Measurements from ENCODE around the gene ZNF516. TPM values are rescaled to one million over a fixed set of nuclear protein-coding genes. Genes with fewer than 3 reads are reported as not detected.
A peak's percentile ranks its signal among the peaks of the same experiment; 100 is the strongest.

Gene ZNF516
- total and polyA plus RNA-seq, 2 of the 13 experiments (the other 11 are each of a cell fraction or from before 2014, with no cell fraction given) = 16.6 to 18.7 TPM

DNA sequence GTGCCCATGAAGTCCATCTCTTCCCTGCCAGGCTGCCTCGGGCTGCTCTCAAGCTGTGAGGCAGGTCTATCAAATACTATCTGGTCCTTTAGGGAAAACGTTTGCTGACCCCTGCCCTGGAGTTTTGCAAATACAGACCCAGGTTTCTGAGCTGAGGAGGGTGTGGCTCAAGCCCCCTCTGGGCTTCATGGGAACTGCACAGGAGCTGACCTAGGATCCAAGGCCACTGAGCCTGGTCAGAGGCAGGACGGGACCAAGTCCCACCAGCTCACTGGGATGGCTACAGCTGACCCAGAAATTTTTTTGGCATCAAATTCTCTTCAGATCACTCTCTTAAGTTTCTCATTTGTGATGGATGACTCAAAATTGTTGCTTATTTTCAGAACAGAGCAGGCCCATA is 14.1 kb downstream of the ZNF516 start:
- CTCF ChIA-PET (ENCODE audit: low intra/inter-chr PET ratio, low total read pairs) = no interaction called here
- TF ChIP-seq, protein P1, sequence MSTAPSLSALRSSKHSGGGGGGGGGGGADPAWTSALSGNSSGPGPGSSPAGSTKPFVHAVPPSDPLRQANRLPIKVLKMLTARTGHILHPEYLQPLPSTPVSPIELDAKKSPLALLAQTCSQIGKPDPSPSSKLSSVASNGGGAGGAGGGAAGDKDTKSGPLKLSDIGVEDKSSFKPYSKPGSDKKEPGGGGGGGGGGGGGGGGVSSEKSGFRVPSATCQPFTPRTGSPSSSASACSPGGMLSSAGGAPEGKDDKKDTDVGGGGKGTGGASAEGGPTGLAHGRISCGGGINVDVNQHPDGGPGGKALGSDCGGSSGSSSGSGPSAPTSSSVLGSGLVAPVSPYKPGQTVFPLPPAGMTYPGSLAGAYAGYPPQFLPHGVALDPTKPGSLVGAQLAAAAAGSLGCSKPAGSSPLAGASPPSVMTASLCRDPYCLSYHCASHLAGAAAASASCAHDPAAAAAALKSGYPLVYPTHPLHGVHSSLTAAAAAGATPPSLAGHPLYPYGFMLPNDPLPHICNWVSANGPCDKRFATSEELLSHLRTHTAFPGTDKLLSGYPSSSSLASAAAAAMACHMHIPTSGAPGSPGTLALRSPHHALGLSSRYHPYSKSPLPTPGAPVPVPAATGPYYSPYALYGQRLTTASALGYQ (CRISPR knock-in tag; IDR thresholded peaks at IDR 0.05) = no peak
- TF ChIP-seq KMT2A (CRISPR knock-in tag; IDR thresholded peaks at IDR 0.05) (no peak), ZNF720 (CRISPR knock-in tag; IDR thresholded peaks at IDR 0.05) (no peak), HHEX (CRISPR knock-in tag; IDR thresholded peaks at IDR 0.05) (no peak), RAD21 (CRISPR knock-in tag; IDR thresholded peaks at IDR 0.05) (no peak), KDM2A (CRISPR knock-in tag; IDR thresholded peaks at IDR 0.05; ENCODE audit: borderline replicate concordance, low read depth) (no peak), SIN3A (IDR thresholded peaks at IDR 0.05; ENCODE audit: borderline replicate concordance, low read depth, low read length) (no peak), NR1H2 (CRISPR knock-in tag; IDR thresholded peaks at IDR 0.05; ENCODE audit: borderline replicate concordance, low read depth) (no peak)
- TF ChIP-seq, protein P2, sequence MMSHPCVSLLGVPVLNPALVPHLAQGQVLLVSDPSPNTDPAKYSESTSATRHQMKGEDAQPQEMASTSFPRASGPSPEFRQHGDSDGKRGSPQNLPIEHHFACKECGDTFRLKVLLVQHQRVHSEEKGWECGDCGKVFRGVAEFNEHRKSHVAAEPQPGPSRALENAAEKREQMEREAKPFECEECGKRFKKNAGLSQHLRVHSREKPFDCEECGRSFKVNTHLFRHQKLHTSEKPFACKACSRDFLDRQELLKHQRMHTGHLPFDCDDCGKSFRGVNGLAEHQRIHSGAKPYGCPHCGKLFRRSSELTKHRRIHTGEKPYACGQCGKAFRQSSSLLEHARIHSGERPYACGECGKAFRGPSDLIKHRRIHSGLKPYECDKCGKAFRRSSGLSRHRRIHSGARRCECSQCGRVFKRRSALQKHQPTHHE (CRISPR knock-in tag; IDR thresholded peaks at IDR 0.05; ENCODE audit: borderline replicate concordance) = no peak
- TF ChIP-seq, protein P3, sequence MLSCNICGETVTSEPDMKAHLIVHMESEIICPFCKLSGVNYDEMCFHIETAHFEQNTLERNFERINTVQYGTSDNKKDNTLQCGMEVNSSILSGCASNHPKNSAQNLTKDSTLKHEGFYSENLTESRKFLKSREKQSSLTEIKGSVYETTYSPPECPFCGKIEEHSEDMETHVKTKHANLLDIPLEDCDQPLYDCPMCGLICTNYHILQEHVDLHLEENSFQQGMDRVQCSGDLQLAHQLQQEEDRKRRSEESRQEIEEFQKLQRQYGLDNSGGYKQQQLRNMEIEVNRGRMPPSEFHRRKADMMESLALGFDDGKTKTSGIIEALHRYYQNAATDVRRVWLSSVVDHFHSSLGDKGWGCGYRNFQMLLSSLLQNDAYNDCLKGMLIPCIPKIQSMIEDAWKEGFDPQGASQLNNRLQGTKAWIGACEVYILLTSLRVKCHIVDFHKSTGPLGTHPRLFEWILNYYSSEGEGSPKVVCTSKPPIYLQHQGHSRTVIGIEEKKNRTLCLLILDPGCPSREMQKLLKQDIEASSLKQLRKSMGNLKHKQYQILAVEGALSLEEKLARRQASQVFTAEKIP (CRISPR knock-in tag; IDR thresholded peaks at IDR 0.05; ENCODE audit: borderline replicate concordance) = no peak
- TF ChIP-seq, protein P4, sequence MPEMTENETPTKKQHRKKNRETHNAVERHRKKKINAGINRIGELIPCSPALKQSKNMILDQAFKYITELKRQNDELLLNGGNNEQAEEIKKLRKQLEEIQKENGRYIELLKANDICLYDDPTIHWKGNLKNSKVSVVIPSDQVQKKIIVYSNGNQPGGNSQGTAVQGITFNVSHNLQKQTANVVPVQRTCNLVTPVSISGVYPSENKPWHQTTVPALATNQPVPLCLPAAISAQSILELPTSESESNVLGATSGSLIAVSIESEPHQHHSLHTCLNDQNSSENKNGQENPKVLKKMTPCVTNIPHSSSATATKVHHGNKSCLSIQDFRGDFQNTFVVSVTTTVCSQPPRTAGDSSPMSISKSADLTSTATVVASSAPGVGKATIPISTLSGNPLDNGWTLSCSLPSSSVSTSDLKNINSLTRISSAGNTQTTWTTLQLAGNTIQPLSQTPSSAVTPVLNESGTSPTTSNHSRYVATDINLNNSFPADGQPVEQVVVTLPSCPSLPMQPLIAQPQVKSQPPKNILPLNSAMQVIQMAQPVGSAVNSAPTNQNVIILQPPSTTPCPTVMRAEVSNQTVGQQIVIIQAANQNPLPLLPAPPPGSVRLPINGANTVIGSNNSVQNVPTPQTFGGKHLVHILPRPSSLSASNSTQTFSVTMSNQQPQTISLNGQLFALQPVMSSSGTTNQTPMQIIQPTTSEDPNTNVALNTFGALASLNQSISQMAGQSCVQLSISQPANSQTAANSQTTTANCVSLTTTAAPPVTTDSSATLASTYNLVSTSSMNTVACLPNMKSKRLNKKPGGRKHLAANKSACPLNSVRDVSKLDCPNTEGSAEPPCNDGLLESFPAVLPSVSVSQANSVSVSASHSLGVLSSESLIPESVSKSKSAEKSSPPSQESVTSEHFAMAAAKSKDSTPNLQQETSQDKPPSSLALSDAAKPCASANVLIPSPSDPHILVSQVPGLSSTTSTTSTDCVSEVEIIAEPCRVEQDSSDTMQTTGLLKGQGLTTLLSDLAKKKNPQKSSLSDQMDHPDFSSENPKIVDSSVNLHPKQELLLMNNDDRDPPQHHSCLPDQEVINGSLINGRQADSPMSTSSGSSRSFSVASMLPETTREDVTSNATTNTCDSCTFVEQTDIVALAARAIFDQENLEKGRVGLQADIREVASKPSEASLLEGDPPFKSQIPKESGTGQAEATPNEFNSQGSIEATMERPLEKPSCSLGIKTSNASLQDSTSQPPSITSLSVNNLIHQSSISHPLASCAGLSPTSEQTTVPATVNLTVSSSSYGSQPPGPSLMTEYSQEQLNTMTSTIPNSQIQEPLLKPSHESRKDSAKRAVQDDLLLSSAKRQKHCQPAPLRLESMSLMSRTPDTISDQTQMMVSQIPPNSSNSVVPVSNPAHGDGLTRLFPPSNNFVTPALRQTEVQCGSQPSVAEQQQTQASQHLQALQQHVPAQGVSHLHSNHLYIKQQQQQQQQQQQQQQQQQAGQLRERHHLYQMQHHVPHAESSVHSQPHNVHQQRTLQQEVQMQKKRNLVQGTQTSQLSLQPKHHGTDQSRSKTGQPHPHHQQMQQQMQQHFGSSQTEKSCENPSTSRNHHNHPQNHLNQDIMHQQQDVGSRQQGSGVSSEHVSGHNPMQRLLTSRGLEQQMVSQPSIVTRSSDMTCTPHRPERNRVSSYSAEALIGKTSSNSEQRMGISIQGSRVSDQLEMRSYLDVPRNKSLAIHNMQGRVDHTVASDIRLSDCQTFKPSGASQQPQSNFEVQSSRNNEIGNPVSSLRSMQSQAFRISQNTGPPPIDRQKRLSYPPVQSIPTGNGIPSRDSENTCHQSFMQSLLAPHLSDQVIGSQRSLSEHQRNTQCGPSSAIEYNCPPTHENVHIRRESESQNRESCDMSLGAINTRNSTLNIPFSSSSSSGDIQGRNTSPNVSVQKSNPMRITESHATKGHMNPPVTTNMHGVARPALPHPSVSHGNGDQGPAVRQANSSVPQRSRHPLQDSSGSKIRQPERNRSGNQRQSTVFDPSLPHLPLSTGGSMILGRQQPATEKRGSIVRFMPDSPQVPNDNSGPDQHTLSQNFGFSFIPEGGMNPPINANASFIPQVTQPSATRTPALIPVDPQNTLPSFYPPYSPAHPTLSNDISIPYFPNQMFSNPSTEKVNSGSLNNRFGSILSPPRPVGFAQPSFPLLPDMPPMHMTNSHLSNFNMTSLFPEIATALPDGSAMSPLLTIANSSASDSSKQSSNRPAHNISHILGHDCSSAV (CRISPR knock-in tag; IDR thresholded peaks at IDR 0.05; ENCODE audit: borderline replicate concordance) = no peak

More for the DNA sequence above, 14.1 kb downstream of the ZNF516 start:
- no TSS peak for BruUV-seq (replicated peaks)
- 41% methylated on average over 2 of the region's 3 CpGs for WGBS (ENCODE audit: low lambda C conversion rate)
- Histone ChIP-seq H3K36me3 (replicated peaks in 1 of 2; ENCODE audit: control insufficient read depth in 1 of 2, insufficient read depth in 2 of 2, low read length in 2 of 2) (peaks cover 5 to 7% of the 10 kb centered on the region in 2 experiments; a peak in 3 of 5 replicates), H3K27me3 (ENCODE audit: control insufficient read depth in 1 of 2, insufficient read depth in 2 of 2, low read length in 2 of 2) (no peaks in the 10 kb centered on the region), H3K4me3 (replicated peaks in 1 of 3; ENCODE audit: insufficient read depth in 1 of 3, low read depth in 2 of 3, low read length in 3 of 3) (no peak overlapping the region), H4K20me1 (ENCODE audit: insufficient read depth, low read length) (peaks cover 92% of the 10 kb centered on the region), H3K4me2 (ENCODE audit: low read depth, low read length) (no peak overlapping the region), H3K9me3 (ENCODE audit: low read length) (no peaks in the 10 kb centered on the region), H2AFZ (ENCODE audit: low read length) (no peak overlapping the region), H3K4me1 (ENCODE audit: insufficient read depth, low read length) (peaks cover 91% of the 10 kb centered on the region), H3K27ac (ENCODE audit: extremely low read length, insufficient read depth, low read length) (no peak overlapping the region), H3K9ac (ENCODE audit: insufficient read depth, low read depth, low read length) (no peak overlapping the region), H3K79me2 (ENCODE audit: insufficient read depth, low read length) (peaks cover 97% of the 10 kb centered on the region)
- FAIRE-seq (no peak), DNase-seq (ENCODE audit: low spot score) (peak; percentile 24), ATAC-seq (peak; percentile 89)
- in situ Hi-C loops (cut with HindIII; ENCODE audit: extremely low pct_ligation_motif_present, low pct_unique_long_range_greater_than_20kb) = no loop called here
- intact Hi-C loops (cut with micrococcal nuclease; ENCODE audit: unreplicated experiment) = no loop called here
- POLR2A ChIA-PET = interaction anchor here (1.5 to 2.2 kb wide), 2 partner anchors 9 to 12 kb away, joined by 4 to 9 read pairs; no protein-coding TSS in a partner anchor
